Kidney (tissue), 14 donors: ENCODE results near the gene DCAF6. TPM values are rescaled to one million over a fixed set of nuclear protein-coding genes. Genes with fewer than 3 reads are reported as not detected.

Source experiments
- DNase-seq, 5 donors: peaks; one replicate each; pipeline ENCODE4 v3.0.0-alpha.2; 2013 to 2020
- FAIRE-seq: peaks from 2 replicates; lab custom pipeline; 2012; peaks lifted over from hg19 to GRCh38; lab: Jason Lieb, UNC
- H3K27ac ChIP-seq, 2 donors: one replicate each; pipeline ENCODE4 v1.7.0; 2013; ENCODE audit warnings: low read depth in 2 of 2, low read length in 2 of 2, inconsistent platforms in 1 of 2
- H3K27me3 ChIP-seq: one replicate; pipeline ENCODE4 v1.7.1; 2013; ENCODE audit warnings: low read length, inconsistent platforms; ENCODE audit not compliant: control insufficient read depth, insufficient read depth
- H3K36me3 ChIP-seq, 3 donors: one replicate each; pipeline versions ENCODE4 v1.7.0 to v1.7.1; 2013; ENCODE audit warnings: low read length in 3 of 3, control low read depth in 1 of 3, inconsistent platforms in 1 of 3; ENCODE audit not compliant: insufficient read depth in 3 of 3, control insufficient read depth in 2 of 3
- H3K4me1 ChIP-seq, 3 donors: one replicate each; pipeline versions ENCODE4 v1.7.0 to v1.7.1; 2013; ENCODE audit warnings: low read length in 3 of 3, inconsistent platforms in 1 of 3, low read depth in 1 of 3; ENCODE audit not compliant: control insufficient read depth in 2 of 3, insufficient read depth in 2 of 3
- H3K4me3 ChIP-seq, 3 donors: one replicate each; pipeline versions ENCODE4 v1.7.0 to v1.8.1; 2013; ENCODE audit warnings: low read length in 3 of 3, control low read depth in 1 of 3, inconsistent platforms in 1 of 3
- H3K9ac ChIP-seq, 3 donors: one replicate each; pipeline versions ENCODE4 v1.7.0 to v1.7.1; 2013; ENCODE audit warnings: low read length in 3 of 3, control low read depth in 1 of 3, inconsistent platforms in 1 of 3
- H3K9me3 ChIP-seq, 3 donors: one replicate each; pipeline versions ENCODE4 v1.7.0 to v1.7.1; 2013; ENCODE audit warnings: low read length in 3 of 3, control low read depth in 1 of 3, inconsistent platforms in 1 of 3; ENCODE audit not compliant: control insufficient read depth in 2 of 3, insufficient read depth in 1 of 3
- intact Hi-C: fragments of 100-400 bp; cut with DNase I; formaldehyde crosslinking; loops from one replicate; pipeline ENCODE4 v1.11.1; 2022
- polyA plus RNA-seq: library from polyadenylated mRNA; stranded (reverse); fragments of 350-450 nt; fragmentation: Illumina TruSeq; extraction: RNeasy Lipid Tissue Mini Kit (QIAGEN cat#74804); gene quantifications from one replicate; pipeline ENCODE4 v1.2.3, GENCODE V29; 2014; ENCODE audit warnings: low read depth, low replicate concordance; ENCODE audit not compliant: insufficient read depth
- total RNA-seq: library from RNA; stranded (reverse); fragmentation: NEBNext Ultra II Directional; extraction: Animal tissue kit (Norgen Biotek cat#: 25700); gene quantifications from one replicate; pipeline ENCODE4 v1.2.1, GENCODE V29; 2021
- TF ChIP-seq, protein P1 (sequence below): IDR thresholded peaks from 3 replicates; pipeline ENCODE4 v1.5.1; 2012; ENCODE audit warnings: mild to moderate bottlenecking, moderate library complexity, borderline replicate concordance; ENCODE audit not compliant: insufficient read depth; ENCODE audit errors: extremely low read depth
- donor health status: control.
- donor health status: control.
- donor health status: control.
- donor health status: control.
- donor health status: control.
- donor health status: DM: yes; HTN: yes; CAD: no.
- donor health status: Normal renal cell carcinoma (clear cell type).

DCAF6 gene
- total and polyA plus RNA-seq, 2 donors from 2014 or later, result 30.8 to 58.8 TPM

DNA sequence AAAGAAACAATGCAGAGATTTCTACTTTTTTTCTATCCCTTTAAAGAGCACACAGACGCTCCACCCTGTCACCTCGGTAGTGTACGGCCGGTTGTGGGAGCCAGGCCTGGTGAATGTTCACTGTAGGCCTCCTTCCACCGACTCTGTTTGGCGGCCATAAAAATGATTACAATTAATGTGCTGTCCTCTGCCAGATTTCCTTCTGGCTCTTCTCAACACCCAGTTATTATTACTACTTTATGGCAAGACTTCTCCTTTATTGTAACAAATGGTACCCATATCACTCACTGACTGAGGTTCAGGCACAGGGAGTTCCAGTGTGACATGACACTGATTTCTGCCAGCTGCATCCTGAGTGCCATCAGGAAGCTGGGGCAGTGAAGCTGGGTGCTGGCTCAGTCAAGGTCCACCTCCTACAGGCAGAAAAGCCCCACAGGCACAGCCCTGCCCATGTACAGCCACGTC, 162.9 kb downstream of the DCAF6 start:
- Histone ChIP-seq H3K4me3 (no peak overlapping the region), H3K36me3 (no peaks in the 10 kb centered on the region), H3K4me1 (no peaks in the 10 kb centered on the region), H3K27ac (no peak overlapping the region), H3K9me3 (no peaks in the 10 kb centered on the region), H3K27me3 (no peaks in the 10 kb centered on the region), H3K9ac (no peak overlapping the region)
- TF ChIP-seq, protein P1, sequence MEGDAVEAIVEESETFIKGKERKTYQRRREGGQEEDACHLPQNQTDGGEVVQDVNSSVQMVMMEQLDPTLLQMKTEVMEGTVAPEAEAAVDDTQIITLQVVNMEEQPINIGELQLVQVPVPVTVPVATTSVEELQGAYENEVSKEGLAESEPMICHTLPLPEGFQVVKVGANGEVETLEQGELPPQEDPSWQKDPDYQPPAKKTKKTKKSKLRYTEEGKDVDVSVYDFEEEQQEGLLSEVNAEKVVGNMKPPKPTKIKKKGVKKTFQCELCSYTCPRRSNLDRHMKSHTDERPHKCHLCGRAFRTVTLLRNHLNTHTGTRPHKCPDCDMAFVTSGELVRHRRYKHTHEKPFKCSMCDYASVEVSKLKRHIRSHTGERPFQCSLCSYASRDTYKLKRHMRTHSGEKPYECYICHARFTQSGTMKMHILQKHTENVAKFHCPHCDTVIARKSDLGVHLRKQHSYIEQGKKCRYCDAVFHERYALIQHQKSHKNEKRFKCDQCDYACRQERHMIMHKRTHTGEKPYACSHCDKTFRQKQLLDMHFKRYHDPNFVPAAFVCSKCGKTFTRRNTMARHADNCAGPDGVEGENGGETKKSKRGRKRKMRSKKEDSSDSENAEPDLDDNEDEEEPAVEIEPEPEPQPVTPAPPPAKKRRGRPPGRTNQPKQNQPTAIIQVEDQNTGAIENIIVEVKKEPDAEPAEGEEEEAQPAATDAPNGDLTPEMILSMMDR, result no peak
- intact Hi-C loops, result no loop called here
- FAIRE-seq (no peak), DNase-seq (no peak)

DNA sequence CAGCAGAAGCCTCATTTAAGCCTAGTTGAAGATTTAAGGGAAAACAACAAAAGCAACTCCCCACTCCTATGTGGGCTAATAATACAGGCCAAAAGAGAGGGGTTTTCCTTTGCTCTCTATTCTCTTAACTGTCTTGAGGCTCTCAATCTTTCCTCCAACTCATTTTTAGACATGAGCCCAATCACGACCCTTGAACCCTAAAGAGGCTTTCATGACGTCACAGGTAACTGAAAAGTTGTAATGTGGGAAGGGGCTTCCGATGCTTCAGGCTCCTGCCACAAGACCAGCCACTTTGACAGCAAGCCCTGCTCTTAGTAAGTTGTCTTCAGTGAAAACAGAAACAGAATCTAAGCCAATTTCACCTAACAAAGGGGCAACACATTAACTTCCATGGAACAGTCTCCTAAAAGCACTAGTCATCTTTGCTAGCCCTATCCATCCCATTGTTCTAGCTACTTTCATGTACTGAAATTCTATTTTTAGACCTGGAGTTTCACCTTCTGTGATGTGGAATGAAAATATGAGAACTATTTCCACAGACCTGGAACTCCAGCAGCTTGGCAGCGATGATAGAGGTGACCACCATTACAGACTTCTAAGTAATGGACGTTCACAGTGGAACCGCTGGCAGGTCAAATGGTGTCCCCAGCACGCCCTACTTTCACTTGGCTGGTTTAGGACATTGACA, 164.0 kb downstream of the DCAF6 start:
- FAIRE-seq, result no peak
- no peak overlapping the region for H3K27ac ChIP-seq

DNA sequence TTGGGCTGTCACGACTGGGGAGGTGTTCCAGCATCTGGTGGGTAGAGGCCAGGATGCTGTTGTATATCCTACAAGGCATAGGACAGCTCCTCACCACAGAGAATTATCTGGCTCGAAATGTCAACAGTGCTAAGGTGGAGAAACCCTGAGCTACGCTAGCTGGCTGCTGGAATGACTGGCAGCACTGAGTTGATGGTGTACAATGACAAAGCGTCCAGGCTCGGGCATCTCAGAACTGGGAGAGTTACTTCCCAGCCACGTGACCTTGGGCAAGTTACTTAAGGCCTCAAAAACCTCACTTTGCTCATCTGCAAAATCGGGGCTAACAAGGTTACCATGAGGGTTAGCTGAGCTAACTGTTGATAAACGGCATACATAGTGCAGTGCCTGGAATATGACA, 164.9 kb downstream of the DCAF6 start:
- no peak for DNase-seq
- H3K27me3 ChIP-seq, result no peaks in the 10 kb centered on the region

More for the DNA sequence above, 164.0 kb downstream of the DCAF6 start:
- Histone ChIP-seq H3K4me3 (no peak overlapping the region), H3K4me1 (no peaks in the 10 kb centered on the region), H3K9me3 (no peaks in the 10 kb centered on the region), H3K9ac (no peak overlapping the region), H3K27me3 (no peaks in the 10 kb centered on the region), H3K36me3 (no peaks in the 10 kb centered on the region)
- TF ChIP-seq, protein P1, result no peak
- intact Hi-C loops, result no loop called here
- DNase-seq, result no peak

More for the DNA sequence above, 164.9 kb downstream of the DCAF6 start:
- no peak overlapping the region for H3K4me3 ChIP-seq
- no peaks in the 10 kb centered on the region for H3K9me3 ChIP-seq
- intact Hi-C loops, result no loop called here
- no peak overlapping the region for H3K27ac ChIP-seq
- H3K9ac ChIP-seq, result no peak overlapping the region
- no peaks in the 10 kb centered on the region for H3K36me3 ChIP-seq
- FAIRE-seq, result no peak
- H3K4me1 ChIP-seq, result no peaks in the 10 kb centered on the region
- TF ChIP-seq, protein P1, result no peak
